ENCODE results near the gene CAVIN2.

CAVIN2 gene

GRCh38 chr2:191864628-191865374 lies 17.9 kb upstream of the CAVIN2 start:
- H3K27ac ChIP-seq (ENCODE audit: low read length) = no peak overlapping the region

DNA sequence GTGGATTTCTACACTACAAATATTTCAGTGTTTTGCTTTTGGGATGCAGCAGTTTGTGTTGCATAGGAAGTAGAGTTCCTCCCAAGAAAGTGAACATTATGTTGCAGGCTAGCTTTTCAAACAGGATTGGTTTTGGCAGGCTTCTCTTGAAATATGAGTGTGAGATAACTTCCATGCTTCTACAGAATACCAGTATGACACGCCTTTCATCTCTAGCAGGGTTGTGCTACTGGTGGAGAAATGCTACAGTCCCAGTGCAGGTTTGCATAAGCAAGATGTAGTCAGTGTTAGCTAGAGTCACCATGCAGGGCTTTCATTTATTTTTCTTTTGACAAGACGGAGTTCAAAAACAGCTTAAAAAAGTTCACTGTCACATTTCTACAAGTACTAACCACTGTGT lies 17.1 kb upstream of the CAVIN2 start:
- Histone ChIP-seq H3K27me3 (ENCODE audit: control insufficient read depth in 1 of 2, insufficient read depth in 2 of 2, low read length in 2 of 2) (no peaks in the 10 kb centered on the region), H3K36me3 (ENCODE audit: control insufficient read depth in 2 of 2, insufficient read depth in 2 of 2, low read length in 2 of 2) (no peaks in the 10 kb centered on the region), H3K4me3 (ENCODE audit: low read length in 2 of 2) (no peak overlapping the region), H3K9me3 (ENCODE audit: control insufficient read depth in 2 of 2, low read length in 2 of 2) (no peaks in the 10 kb centered on the region), H3K4me1 (ENCODE audit: control insufficient read depth, insufficient read depth, low read length) (peaks cover 20% of the 10 kb centered on the region), H3K27ac (ENCODE audit: low read length) (no peak overlapping the region), H3K9ac (ENCODE audit: low read length in 2 of 2) (no peak overlapping the region)

More at GRCh38 chr2:191864628-191865374, 17.9 kb upstream of the CAVIN2 start:
- Histone ChIP-seq H3K9me3 (ENCODE audit: control insufficient read depth in 2 of 2, low read length in 2 of 2) (no peaks in the 10 kb centered on the region), H3K27me3 (ENCODE audit: control insufficient read depth in 1 of 2, insufficient read depth in 2 of 2, low read length in 2 of 2) (no peaks in the 10 kb centered on the region), H3K9ac (ENCODE audit: low read length in 2 of 2) (no peak overlapping the region), H3K36me3 (ENCODE audit: control insufficient read depth in 2 of 2, insufficient read depth in 2 of 2, low read length in 2 of 2) (no peaks in the 10 kb centered on the region), H3K4me3 (ENCODE audit: low read length in 2 of 2) (no peak overlapping the region), H3K4me1 (ENCODE audit: control insufficient read depth, insufficient read depth, low read length) (peaks cover 20% of the 10 kb centered on the region)

DNA sequence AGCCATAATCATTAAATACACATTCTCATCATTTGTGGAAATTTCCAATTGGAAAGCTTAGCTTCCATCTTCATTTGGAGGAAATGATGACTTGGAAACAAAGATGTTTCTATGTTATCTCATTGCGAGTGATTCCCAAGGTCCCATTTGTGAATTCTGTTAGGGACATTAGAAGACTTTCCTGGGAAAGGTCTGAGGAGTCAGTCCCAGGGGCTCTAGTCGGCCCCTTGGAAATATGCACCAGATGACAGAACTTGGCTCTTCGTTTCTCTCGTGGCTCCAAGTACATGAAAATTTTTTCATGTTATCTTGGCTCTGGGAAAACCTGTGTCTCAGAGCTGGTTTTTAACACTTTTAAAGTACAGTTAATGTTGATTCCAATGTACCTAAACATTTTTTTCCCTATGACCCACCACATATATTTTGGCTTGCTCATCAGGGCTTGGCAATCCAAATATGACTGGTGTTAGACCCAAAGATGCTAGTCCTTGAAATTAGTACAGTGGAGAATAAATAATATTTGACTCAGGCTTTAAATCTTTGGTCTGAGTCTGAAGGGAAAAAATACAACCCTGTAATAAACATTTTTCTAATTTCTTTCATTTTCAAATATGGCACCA lies 15.4 kb upstream of the CAVIN2 start:
- Histone ChIP-seq H3K27me3 (ENCODE audit: control insufficient read depth in 1 of 2, insufficient read depth in 2 of 2, low read length in 2 of 2) (no peaks in the 10 kb centered on the region), H3K36me3 (ENCODE audit: control insufficient read depth in 2 of 2, insufficient read depth in 2 of 2, low read length in 2 of 2) (no peaks in the 10 kb centered on the region), H3K27ac (ENCODE audit: low read length) (no peak overlapping the region), H3K9me3 (ENCODE audit: control insufficient read depth in 2 of 2, low read length in 2 of 2) (no peaks in the 10 kb centered on the region), H3K4me1 (ENCODE audit: control insufficient read depth, insufficient read depth, low read length) (peaks cover 15% of the 10 kb centered on the region), H3K9ac (ENCODE audit: low read length in 2 of 2) (no peak overlapping the region), H3K4me3 (ENCODE audit: low read length in 2 of 2) (no peak overlapping the region)

DNA sequence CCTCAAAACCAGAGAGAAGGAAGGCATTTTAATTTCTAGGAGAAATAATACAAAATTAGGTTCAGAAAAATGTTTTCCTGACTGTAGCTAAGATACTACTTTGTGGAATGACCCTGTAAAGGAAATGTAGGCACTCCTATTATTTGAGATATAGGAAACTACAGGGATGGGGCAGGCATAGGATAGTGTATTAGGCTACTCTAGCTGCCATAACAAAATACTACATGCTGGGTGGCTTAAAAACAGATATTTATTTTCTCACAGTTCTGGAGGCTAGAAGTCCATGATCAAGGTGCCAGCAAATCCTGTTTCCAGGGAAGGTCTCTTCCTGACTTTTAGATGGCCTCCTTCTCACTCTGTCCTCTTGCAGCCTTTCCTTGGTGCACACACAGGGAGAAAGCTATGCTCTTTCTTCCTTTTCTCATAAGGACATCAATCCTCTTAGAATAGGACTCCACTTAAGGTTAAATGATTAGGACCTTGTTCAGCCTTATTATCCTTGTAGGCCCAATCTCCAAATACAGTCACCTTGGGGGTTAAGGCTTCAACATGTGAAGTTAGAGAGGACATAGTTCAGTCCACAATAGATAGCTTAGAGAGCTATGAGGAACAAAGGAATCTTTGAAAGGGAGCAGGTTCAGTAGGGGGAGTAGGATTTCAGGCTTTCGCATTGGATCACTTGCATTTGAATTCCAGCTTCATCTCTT lies 14.0 kb upstream of the CAVIN2 start:
- H3K4me3 ChIP-seq (ENCODE audit: low read length in 2 of 2) = no peak overlapping the region
- no peaks in the 10 kb centered on the region for H3K9me3 ChIP-seq (ENCODE audit: control insufficient read depth in 2 of 2, low read length in 2 of 2)
- no peaks in the 10 kb centered on the region for H3K27me3 ChIP-seq (ENCODE audit: control insufficient read depth in 1 of 2, insufficient read depth in 2 of 2, low read length in 2 of 2)
- H3K27ac ChIP-seq (ENCODE audit: low read length) = no peak overlapping the region
- peaks cover 6% of the 10 kb centered on the region for H3K4me1 ChIP-seq (ENCODE audit: control insufficient read depth, insufficient read depth, low read length)
- H3K36me3 ChIP-seq (ENCODE audit: control insufficient read depth in 2 of 2, insufficient read depth in 2 of 2, low read length in 2 of 2) = no peaks in the 10 kb centered on the region
- no peak overlapping the region for H3K9ac ChIP-seq (ENCODE audit: low read length in 2 of 2)

DNA sequence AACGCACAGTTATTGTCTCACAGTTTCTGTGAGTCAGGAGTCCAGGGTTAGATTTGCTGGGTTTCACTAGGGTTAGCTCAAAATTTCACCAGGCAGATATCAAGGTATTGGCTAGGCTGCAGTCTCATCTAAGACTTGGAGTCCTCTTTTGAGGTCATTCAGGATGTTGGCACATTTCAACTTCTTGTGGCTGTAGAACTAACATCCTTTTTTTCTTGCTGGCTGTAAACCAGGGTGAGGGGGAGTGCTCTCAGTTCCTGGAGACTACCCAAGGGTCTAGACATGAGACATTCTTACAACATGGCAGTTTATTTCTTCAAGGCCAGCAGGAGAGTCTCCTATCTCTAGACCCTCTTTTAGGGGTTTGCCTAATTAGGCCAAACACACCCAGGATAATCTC lies 12.8 kb upstream of the CAVIN2 start:
- Histone ChIP-seq H3K27me3 (ENCODE audit: control insufficient read depth in 1 of 2, insufficient read depth in 2 of 2, low read length in 2 of 2) (no peaks in the 10 kb centered on the region), H3K27ac (ENCODE audit: low read length) (no peak overlapping the region), H3K4me1 (ENCODE audit: control insufficient read depth, insufficient read depth, low read length) (peaks cover 2% of the 10 kb centered on the region), H3K4me3 (ENCODE audit: low read length in 2 of 2) (no peak overlapping the region), H3K36me3 (ENCODE audit: control insufficient read depth in 2 of 2, insufficient read depth in 2 of 2, low read length in 2 of 2) (no peaks in the 10 kb centered on the region), H3K9ac (ENCODE audit: low read length in 2 of 2) (no peak overlapping the region), H3K9me3 (ENCODE audit: control insufficient read depth in 2 of 2, low read length in 2 of 2) (no peaks in the 10 kb centered on the region)

DNA sequence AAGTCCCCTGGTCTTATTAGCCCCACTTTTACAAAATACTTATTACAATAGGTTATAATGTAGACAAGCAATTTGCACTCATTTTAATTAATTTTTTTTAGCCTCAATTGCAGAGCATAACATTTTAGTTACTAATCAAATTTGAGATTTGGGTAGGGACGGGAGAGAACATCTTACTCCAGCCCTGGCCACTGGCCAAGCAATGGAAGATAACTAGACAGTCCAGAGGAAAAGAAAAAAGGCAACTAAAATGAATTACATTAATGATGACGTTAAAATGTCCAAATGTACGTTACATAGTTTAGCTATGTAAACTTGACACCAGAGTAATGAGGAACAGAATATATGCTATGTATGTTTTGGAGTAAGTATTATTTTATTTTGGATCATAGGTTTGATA lies 11.0 kb upstream of the CAVIN2 start:
- H3K4me1 ChIP-seq (ENCODE audit: control insufficient read depth, insufficient read depth, low read length) = no peaks in the 10 kb centered on the region
- H3K36me3 ChIP-seq (ENCODE audit: control insufficient read depth in 2 of 2, insufficient read depth in 2 of 2, low read length in 2 of 2) = no peaks in the 10 kb centered on the region
- no peaks in the 10 kb centered on the region for H3K27me3 ChIP-seq (ENCODE audit: control insufficient read depth in 1 of 2, insufficient read depth in 2 of 2, low read length in 2 of 2)
- no peak overlapping the region for H3K9ac ChIP-seq (ENCODE audit: low read length in 2 of 2)
- H3K9me3 ChIP-seq (ENCODE audit: control insufficient read depth in 2 of 2, low read length in 2 of 2) = no peaks in the 10 kb centered on the region
- no peak overlapping the region for H3K27ac ChIP-seq (ENCODE audit: low read length)
- no peak overlapping the region for H3K4me3 ChIP-seq (ENCODE audit: low read length in 2 of 2)

GRCh38 chr2:191857259-191857805 lies 10.4 kb upstream of the CAVIN2 start:
- Histone ChIP-seq H3K27ac (ENCODE audit: low read length) (no peak overlapping the region), H3K9ac (ENCODE audit: low read length in 2 of 2) (no peak overlapping the region), H3K36me3 (ENCODE audit: control insufficient read depth in 2 of 2, insufficient read depth in 2 of 2, low read length in 2 of 2) (no peaks in the 10 kb centered on the region), H3K4me1 (ENCODE audit: control insufficient read depth, insufficient read depth, low read length) (no peaks in the 10 kb centered on the region), H3K27me3 (ENCODE audit: control insufficient read depth in 1 of 2, insufficient read depth in 2 of 2, low read length in 2 of 2) (no peaks in the 10 kb centered on the region), H3K9me3 (ENCODE audit: control insufficient read depth in 2 of 2, low read length in 2 of 2) (no peaks in the 10 kb centered on the region), H3K4me3 (ENCODE audit: low read length in 2 of 2) (no peak overlapping the region)

DNA sequence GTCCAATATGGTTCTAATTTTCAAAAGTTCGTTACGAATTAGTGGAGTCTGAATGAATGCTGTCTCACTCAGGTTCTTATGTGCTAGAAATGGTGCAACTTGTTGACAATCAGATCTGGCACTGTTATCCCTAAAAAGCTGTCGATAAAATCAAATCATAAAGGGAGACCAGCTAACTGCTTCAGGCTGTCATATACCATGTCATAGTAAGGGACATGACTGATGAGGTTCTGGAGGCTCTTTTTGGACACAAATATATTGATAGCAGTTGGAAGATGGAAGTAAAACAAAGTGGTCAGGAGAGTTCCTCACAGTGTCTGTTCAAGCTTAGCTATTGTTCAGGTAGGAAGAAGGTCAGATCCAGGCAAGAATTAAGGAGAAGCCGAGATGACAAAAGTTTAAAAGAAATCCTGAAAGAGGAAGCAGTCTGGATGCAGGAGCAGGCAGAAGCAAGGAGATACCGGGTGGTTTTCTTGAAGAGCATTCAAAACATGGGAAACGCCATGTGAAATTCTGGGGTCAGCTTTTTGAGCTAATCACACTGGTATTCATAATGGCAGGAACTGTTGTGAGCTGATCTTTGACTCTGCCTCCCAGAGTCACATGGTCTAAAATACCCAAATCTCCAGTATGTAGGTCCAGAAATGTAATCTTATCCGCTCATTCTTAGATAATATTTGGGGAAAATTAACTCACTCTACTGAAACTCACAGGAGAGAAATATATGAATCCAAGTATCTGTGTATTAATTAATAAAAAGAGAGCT lies 9.4 kb upstream of the CAVIN2 start:
- no peaks in the 10 kb centered on the region for H3K4me1 ChIP-seq (ENCODE audit: control insufficient read depth, insufficient read depth, low read length)
- no peaks in the 10 kb centered on the region for H3K27me3 ChIP-seq (ENCODE audit: control insufficient read depth in 1 of 2, insufficient read depth in 2 of 2, low read length in 2 of 2)
- H3K4me3 ChIP-seq (ENCODE audit: low read length in 2 of 2) = no peak overlapping the region
- no peak overlapping the region for H3K9ac ChIP-seq (ENCODE audit: low read length in 2 of 2)
- no peaks in the 10 kb centered on the region for H3K36me3 ChIP-seq (ENCODE audit: control insufficient read depth in 2 of 2, insufficient read depth in 2 of 2, low read length in 2 of 2)
- H3K9me3 ChIP-seq (ENCODE audit: control insufficient read depth in 2 of 2, low read length in 2 of 2) = no peaks in the 10 kb centered on the region
- H3K27ac ChIP-seq (ENCODE audit: low read length) = no peak overlapping the region

GRCh38 chr2:191855382-191855781 lies 8.5 kb upstream of the CAVIN2 start:
- Histone ChIP-seq H3K9ac (ENCODE audit: low read length in 2 of 2) (no peak overlapping the region), H3K4me1 (ENCODE audit: control insufficient read depth, insufficient read depth, low read length) (no peaks in the 10 kb centered on the region), H3K27ac (ENCODE audit: low read length) (no peak overlapping the region), H3K36me3 (ENCODE audit: control insufficient read depth in 2 of 2, insufficient read depth in 2 of 2, low read length in 2 of 2) (no peaks in the 10 kb centered on the region), H3K4me3 (ENCODE audit: low read length in 2 of 2) (no peak overlapping the region), H3K27me3 (ENCODE audit: control insufficient read depth in 1 of 2, insufficient read depth in 2 of 2, low read length in 2 of 2) (no peaks in the 10 kb centered on the region), H3K9me3 (ENCODE audit: control insufficient read depth in 2 of 2, low read length in 2 of 2) (no peaks in the 10 kb centered on the region)

Data from stomach smooth muscle (tissue), 2 donors.